GDM1 (cell line): Measurements from ENCODE around the gene FBXO27.
"Not testable (repeated sequence)": the region's sequence is repeated elsewhere in the genome, so short reads cannot be mapped to it uniquely, and the experiment has no call there.

Source experiments
- DNase-seq: peaks from one replicate; lab custom pipeline; 2025; lab: John Stamatoyannopoulos, UW

Gene FBXO27

GRCh38 chr19:39032063-39032918 lies at the start of gene FBXO27:
TSS of gene FBXO27 (minus strand) at chr19:39032549. CDS start at chr19:39032227, 322 bp downstream.
- no peak for DNase-seq

GRCh38 chr19:39080431-39080830 lies 48.1 kb upstream of the FBXO27 start:
- no peak for DNase-seq

GRCh38 chr19:39078436-39079200 lies 46.3 kb upstream of the FBXO27 start:
- DNase-seq = no peak

- no peak for DNase-seq
Observed at GRCh38 chr19:39077323-39077722, 45.0 kb upstream of the FBXO27 start.

GRCh38 chr19:39074942-39075341 lies 42.6 kb upstream of the FBXO27 start:
- no peak for DNase-seq

- no peak for DNase-seq
Observed at GRCh38 chr19:39074205-39074692, 41.9 kb upstream of the FBXO27 start.

GRCh38 chr19:39070888-39071287 lies 38.5 kb upstream of the FBXO27 start:
- no peak for DNase-seq

- DNase-seq = not testable (repeated sequence)
Observed at GRCh38 chr19:39068259-39068658, 35.9 kb upstream of the FBXO27 start.

GRCh38 chr19:39067104-39067503 lies 34.8 kb upstream of the FBXO27 start:
- DNase-seq = no peak

- no peak for DNase-seq
Observed at GRCh38 chr19:39065928-39066327, 33.6 kb upstream of the FBXO27 start.

- DNase-seq = no peak
Observed at GRCh38 chr19:39064405-39064804, 32.1 kb upstream of the FBXO27 start.

- no peak for DNase-seq
Observed at GRCh38 chr19:39060171-39060570, 27.8 kb upstream of the FBXO27 start.

- DNase-seq = no peak
Observed at GRCh38 chr19:39059302-39059701, 27.0 kb upstream of the FBXO27 start.

- DNase-seq = no peak
Observed at GRCh38 chr19:39057615-39058014, 25.3 kb upstream of the FBXO27 start.

- no peak for DNase-seq
Observed at GRCh38 chr19:39054091-39054470, 21.7 kb upstream of the FBXO27 start.

- no peak for DNase-seq
Observed at GRCh38 chr19:39053276-39054090, 21.1 kb upstream of the FBXO27 start.

GRCh38 chr19:39052846-39053245 lies 20.5 kb upstream of the FBXO27 start:
- DNase-seq = no peak

- peak; percentile 6 for DNase-seq
Observed at GRCh38 chr19:39052243-39052746, 19.9 kb upstream of the FBXO27 start.

- DNase-seq = no peak
Observed at GRCh38 chr19:39047073-39047472, 14.7 kb upstream of the FBXO27 start.

- DNase-seq = no peak
Observed at GRCh38 chr19:39046037-39046821, 13.9 kb upstream of the FBXO27 start.

GRCh38 chr19:39045506-39045905 lies 13.2 kb upstream of the FBXO27 start:
- DNase-seq = no peak
